Measurements from ENCODE around the gene C1orf185.

- TF ChIP-seq, protein P1, sequence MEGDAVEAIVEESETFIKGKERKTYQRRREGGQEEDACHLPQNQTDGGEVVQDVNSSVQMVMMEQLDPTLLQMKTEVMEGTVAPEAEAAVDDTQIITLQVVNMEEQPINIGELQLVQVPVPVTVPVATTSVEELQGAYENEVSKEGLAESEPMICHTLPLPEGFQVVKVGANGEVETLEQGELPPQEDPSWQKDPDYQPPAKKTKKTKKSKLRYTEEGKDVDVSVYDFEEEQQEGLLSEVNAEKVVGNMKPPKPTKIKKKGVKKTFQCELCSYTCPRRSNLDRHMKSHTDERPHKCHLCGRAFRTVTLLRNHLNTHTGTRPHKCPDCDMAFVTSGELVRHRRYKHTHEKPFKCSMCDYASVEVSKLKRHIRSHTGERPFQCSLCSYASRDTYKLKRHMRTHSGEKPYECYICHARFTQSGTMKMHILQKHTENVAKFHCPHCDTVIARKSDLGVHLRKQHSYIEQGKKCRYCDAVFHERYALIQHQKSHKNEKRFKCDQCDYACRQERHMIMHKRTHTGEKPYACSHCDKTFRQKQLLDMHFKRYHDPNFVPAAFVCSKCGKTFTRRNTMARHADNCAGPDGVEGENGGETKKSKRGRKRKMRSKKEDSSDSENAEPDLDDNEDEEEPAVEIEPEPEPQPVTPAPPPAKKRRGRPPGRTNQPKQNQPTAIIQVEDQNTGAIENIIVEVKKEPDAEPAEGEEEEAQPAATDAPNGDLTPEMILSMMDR (IDR thresholded peaks at IDR 0.05 in 2 of 3, conservative IDR thresholded peaks at IDR 0.05 in 1 of 3; ENCODE audit: insufficient read depth in 2 of 3, low read depth in 1 of 3, low read length in 3 of 3), result no peak
- no peak for TF ChIP-seq DNMT1 (IDR thresholded peaks at IDR 0.05)
- no peak for TF ChIP-seq MTA3 (IDR thresholded peaks at IDR 0.05; ENCODE audit: borderline replicate concordance)
- TF ChIP-seq NR3C1 (CRISPR knock-in tag; IDR thresholded peaks at IDR 0.05), result no peak
- no peak for TF ChIP-seq YY1 (IDR thresholded peaks at IDR 0.05; ENCODE audit: borderline replicate concordance in 1 of 3, control insufficient read depth in 1 of 3, extremely low read depth in 1 of 3, insufficient read depth in 3 of 3, insufficient read length in 1 of 3, insufficient replicate concordance in 2 of 3, low read depth in 1 of 3, low read length in 2 of 3)
- no peak for TF ChIP-seq BRCA1 (IDR thresholded peaks at IDR 0.05)
- TF ChIP-seq BRCA1 (CRISPR knock-in tag; IDR thresholded peaks at IDR 0.05), result no peak
- no peak for TF ChIP-seq RFX5 (IDR thresholded peaks at IDR 0.05; ENCODE audit: low read depth, low read length)
- TF ChIP-seq CREM (IDR thresholded peaks at IDR 0.05; ENCODE audit: low read depth), result no peak
- no peak for TF ChIP-seq NEUROD1 (IDR thresholded peaks at IDR 0.05; ENCODE audit: borderline replicate concordance, low read depth, low read length, partially characterized antibody)
Measured at GRCh38 chr1:51120629-51121028, 18.6 kb downstream of the C1orf185 start.

Measured in K562 (cell line).